ENCODE measurements around the gene USP22. TPM values are rescaled to one million over a fixed set of nuclear protein-coding genes. Genes with fewer than 3 reads are reported as not detected.

The USP22 gene
- total and polyA plus RNA-seq, 4 experiments from 2014 or later, result 14.4 to 140 (median 86.4) TPM

DNA sequence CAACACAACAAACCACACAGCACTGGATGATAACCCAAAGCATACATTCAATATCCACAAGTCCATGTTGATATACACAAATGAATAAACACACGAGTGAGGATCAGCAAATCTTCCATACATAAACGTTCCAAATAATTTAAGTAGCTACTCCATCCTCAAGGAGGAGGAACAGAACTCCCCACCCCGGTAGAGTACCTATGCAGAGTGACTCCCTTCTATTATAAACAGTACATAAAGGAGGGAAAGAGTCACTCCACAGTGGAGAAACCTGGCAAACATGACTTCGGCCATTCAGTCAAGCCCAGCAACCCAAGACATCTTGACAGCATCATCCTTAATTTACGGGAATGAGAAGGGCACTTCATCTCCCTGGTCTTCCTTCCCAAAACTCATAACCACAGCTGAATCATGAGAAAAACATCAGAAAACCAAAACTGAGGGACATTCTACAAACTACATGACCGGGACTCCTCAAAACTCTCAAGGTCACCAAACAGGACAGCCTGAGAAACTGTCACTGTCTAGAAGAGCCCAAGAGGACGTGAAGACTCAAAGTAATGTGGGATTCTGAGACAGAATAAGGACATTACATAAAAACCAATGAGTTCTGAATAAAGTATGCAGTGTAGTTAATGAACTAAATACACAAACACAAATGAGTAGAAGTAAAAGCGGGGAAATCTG, 5.6 kb downstream of the USP22 start:
- Histone ChIP-seq H3K4me3 (ENCODE audit: low read length in 2 of 2) (no peak overlapping the region), H3K27ac (ENCODE audit: low read depth, low read length) (no peak overlapping the region), H3K36me3 (ENCODE audit: insufficient read depth, low read length) (no peaks in the 10 kb centered on the region), H3K27me3 (ENCODE audit: insufficient read depth, low read length) (no peaks in the 10 kb centered on the region), H3K9me3 (ENCODE audit: control insufficient read depth in 1 of 2, low read length in 2 of 2) (no peaks in the 10 kb centered on the region), H3K4me1 (ENCODE audit: insufficient read depth, low read length) (peaks cover 75% of the 10 kb centered on the region)
- intact Hi-C loops (cut with micrococcal nuclease), result no loop called here
- POLR2A ChIA-PET (ENCODE audit: partially characterized antibody), result no interaction called here
- Mint-ChIP-seq H3K4me1 (peaks cover 52 to 96% (median 70%) of the 10 kb centered on the region in 4 donors), H3K27ac (peak overlapping the region in 5 of 7 donors; percentile 19 to 85 (median 71)), H3K36me3 (peaks cover 9 to 35% of the 10 kb centered on the region in 2 donors), H3K27me3 (no peaks in the 10 kb centered on the region), H3K9me3 (no peaks in the 10 kb centered on the region), H3K4me3 (peak overlapping the region in 5 of 8 donors; percentile 18 to 90 (median 22))
- CTCF ChIA-PET (ENCODE audit: partially characterized antibody), result interaction anchor here (0.6 to 1.5 kb wide), 4 partner anchors 13 to 476 kb away, joined by 3 to 4 read pairs (median 4); no protein-coding TSS in a partner anchor
- no peak for DNase-seq

DNA sequence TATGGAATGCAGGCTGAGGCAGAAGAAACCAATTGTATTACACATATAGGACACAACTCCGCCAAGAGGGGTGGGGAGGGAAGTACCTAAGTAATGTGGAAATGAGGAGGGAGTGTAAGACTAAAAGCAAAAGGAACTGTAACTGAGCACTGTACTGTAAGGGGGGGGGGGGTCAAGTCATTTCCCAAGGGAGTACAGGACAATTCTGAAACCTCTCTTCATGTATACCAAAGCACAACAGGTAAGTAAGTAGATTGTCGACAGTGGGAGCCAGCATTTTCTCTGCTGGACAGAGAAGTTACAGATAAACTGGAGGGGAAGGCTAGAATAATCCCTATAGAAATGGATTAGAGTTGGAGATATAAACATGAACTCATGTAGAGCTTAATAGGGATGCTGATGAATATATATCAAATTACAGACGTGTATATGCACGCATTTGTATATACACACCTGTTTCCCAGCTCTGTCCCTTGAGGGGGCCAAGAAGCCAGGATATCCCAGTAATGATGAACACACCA, 6.4 kb downstream of the USP22 start:
- H3K27ac Mint-ChIP-seq, result peak overlapping the region in 6 of 7 donors; percentile 22 to 95 (median 79)
- no peak overlapping the region for H3K4me3 ChIP-seq (ENCODE audit: low read length in 2 of 2)
- no peaks in the 10 kb centered on the region for H3K36me3 ChIP-seq (ENCODE audit: insufficient read depth, low read length)
- intact Hi-C loops (cut with micrococcal nuclease), result no loop called here
- H3K4me1 Mint-ChIP-seq, result peaks cover 56 to 96% (median 77%) of the 10 kb centered on the region in 4 donors
- no peaks in the 10 kb centered on the region for H3K9me3 Mint-ChIP-seq
- H3K4me1 ChIP-seq (ENCODE audit: insufficient read depth, low read length), result peaks cover 83% of the 10 kb centered on the region
- CTCF ChIA-PET (ENCODE audit: partially characterized antibody), result interaction anchor here (1.0 to 1.5 kb wide), 3 partner anchors 12 to 477 kb away, joined by 4 read pairs; no protein-coding TSS in a partner anchor
- H3K27me3 Mint-ChIP-seq, result no peaks in the 10 kb centered on the region
- H3K9me3 ChIP-seq (ENCODE audit: control insufficient read depth in 1 of 2, low read length in 2 of 2), result no peaks in the 10 kb centered on the region
- no peaks in the 10 kb centered on the region for H3K27me3 ChIP-seq (ENCODE audit: insufficient read depth, low read length)
- H3K36me3 Mint-ChIP-seq, result peaks cover 9 to 32% of the 10 kb centered on the region in 2 donors
- DNase-seq, result no peak
- POLR2A ChIA-PET (ENCODE audit: partially characterized antibody), result no interaction called here
- H3K27ac ChIP-seq (ENCODE audit: low read depth, low read length), result no peak overlapping the region
- H3K4me3 Mint-ChIP-seq, result peak overlapping the region in 7 of 8 donors; percentile 12 to 90 (median 25)

DNA sequence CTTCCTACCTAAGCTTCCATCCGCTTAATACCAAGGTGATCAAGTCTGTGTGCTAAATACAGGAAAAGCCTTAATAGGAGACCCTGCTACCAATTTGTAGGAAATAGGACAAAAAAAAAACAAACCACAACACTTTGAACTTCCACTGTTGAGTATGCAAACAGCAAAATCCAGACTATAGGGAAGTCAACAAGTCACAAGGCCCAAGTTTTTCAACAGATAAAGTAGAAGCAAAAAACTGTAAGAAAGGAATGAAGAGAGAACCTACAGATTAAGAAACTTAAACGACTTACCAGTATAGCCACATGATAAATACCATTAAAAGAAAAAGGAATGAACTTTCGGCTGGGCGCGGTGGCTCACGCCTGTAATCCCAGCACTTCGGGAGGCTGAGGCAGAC, 7.4 kb downstream of the USP22 start:
- Mint-ChIP-seq H3K27me3 (no peaks in the 10 kb centered on the region), H3K4me1 (peaks cover 53 to 94% (median 77%) of the 10 kb centered on the region in 4 donors), H3K9me3 (no peaks in the 10 kb centered on the region), H3K27ac (peak overlapping the region; percentile 0 to 95 (median 92)), H3K36me3 (peaks cover 9 to 29% of the 10 kb centered on the region in 2 donors), H3K4me3 (peak overlapping the region; percentile 40 to 90 (median 80))
- H3K27me3 ChIP-seq (ENCODE audit: insufficient read depth, low read length), result no peaks in the 10 kb centered on the region
- ChIA-PET CTCF (ENCODE audit: partially characterized antibody) (interaction anchor here (1.5 to 5.2 kb wide), 3 partner anchors 8 to 478 kb away, joined by 4 to 35 read pairs (median 5); partner anchors contain the start of gene USP22), POLR2A (ENCODE audit: partially characterized antibody) (interaction anchor here (1.0 to 2.0 kb wide), 2 partner anchors 8 to 21 kb away, joined by 3 to 22 read pairs; partner anchors contain the start of gene USP22)
- no peaks in the 10 kb centered on the region for H3K36me3 ChIP-seq (ENCODE audit: insufficient read depth, low read length)
- H3K27ac ChIP-seq (ENCODE audit: low read depth, low read length), result peak overlapping the region; percentile 49
- H3K4me1 ChIP-seq (ENCODE audit: insufficient read depth, low read length), result peaks cover 88% of the 10 kb centered on the region
- no peak for DNase-seq
- no peak overlapping the region for H3K4me3 ChIP-seq (ENCODE audit: low read length in 2 of 2)
- H3K9me3 ChIP-seq (ENCODE audit: control insufficient read depth in 1 of 2, low read length in 2 of 2), result no peaks in the 10 kb centered on the region
- intact Hi-C loops (cut with micrococcal nuclease), result no loop called here

DNA sequence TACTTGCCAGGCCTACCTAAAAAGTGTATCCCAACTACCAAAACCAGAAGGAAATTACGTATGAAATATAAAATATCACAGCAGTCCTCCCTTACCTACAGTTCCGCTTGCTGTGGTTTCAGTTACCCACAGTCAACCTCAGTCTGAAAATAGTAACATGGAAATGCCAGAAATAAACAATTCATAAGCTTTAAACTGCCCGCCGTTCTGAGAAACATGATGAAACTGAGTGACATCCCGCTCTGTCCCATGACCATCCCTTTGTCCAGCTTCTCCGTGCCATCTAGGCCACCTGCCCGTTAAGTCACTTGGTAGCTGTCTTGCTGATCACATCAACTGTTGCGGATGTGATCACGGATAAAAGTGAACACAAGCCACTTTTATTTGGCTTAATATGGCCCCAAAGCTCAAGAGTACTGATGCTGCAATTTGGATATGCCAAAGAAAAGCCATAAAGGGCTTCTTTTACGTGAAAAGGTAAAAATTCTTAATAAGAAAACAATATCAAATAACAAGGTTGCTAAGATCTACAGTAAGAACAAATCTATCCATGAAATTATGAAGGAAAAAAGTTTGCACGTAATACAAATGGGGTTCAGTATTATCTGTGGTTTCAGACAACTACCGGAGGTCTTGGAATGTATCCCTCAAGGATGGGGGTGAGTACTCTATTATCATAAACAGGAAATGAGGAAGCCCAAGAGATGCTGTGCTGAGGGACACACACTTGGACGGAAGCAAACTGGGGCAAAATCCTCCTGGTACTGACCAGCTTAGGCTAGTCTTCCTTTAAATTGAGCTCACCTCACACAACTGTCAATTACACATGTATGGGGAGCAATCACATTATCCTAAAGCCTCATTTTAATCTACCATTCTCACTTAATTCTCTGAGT, 8.2 kb downstream of the USP22 start:
- DNase-seq, result peak; percentile 54 to 68 (median 62)
- peaks cover 56 to 95% (median 78%) of the 10 kb centered on the region in 4 donors for H3K4me1 Mint-ChIP-seq
- Histone ChIP-seq H3K4me3 (ENCODE audit: low read length in 2 of 2) (peak overlapping the region; percentile 6 to 46), H3K9me3 (ENCODE audit: control insufficient read depth in 1 of 2, low read length in 2 of 2) (no peaks in the 10 kb centered on the region), H3K27me3 (ENCODE audit: insufficient read depth, low read length) (no peaks in the 10 kb centered on the region), H3K27ac (ENCODE audit: low read depth, low read length) (peak overlapping the region; percentile 49), H3K36me3 (ENCODE audit: insufficient read depth, low read length) (no peaks in the 10 kb centered on the region), H3K4me1 (ENCODE audit: insufficient read depth, low read length) (peaks cover 88% of the 10 kb centered on the region)
- peak overlapping the region; percentile 81 to 95 (median 92) for H3K27ac Mint-ChIP-seq
- H3K27me3 Mint-ChIP-seq, result no peaks in the 10 kb centered on the region
- H3K9me3 Mint-ChIP-seq, result no peaks in the 10 kb centered on the region
- H3K4me3 Mint-ChIP-seq, result peak overlapping the region; percentile 68 to 90 (median 84)
- CTCF ChIA-PET (ENCODE audit: partially characterized antibody), result interaction anchor here (1.1 to 5.2 kb wide), 3 partner anchors 9 to 422 kb away, joined by 3 to 35 read pairs (median 5); partner anchors contain the start of gene USP22
- POLR2A ChIA-PET (ENCODE audit: partially characterized antibody), result interaction anchor here (1.0 to 2.0 kb wide), 4 partner anchors 8 to 35 kb away, joined by 3 to 22 read pairs (median 5); partner anchors contain the start of gene USP22
- peaks cover 9 to 31% of the 10 kb centered on the region in 2 donors for H3K36me3 Mint-ChIP-seq
- intact Hi-C loops (cut with micrococcal nuclease), result loop anchor here (1.0 kb wide), 1 partner anchor 9 kb away; the partner anchor contains the start of gene USP22

DNA sequence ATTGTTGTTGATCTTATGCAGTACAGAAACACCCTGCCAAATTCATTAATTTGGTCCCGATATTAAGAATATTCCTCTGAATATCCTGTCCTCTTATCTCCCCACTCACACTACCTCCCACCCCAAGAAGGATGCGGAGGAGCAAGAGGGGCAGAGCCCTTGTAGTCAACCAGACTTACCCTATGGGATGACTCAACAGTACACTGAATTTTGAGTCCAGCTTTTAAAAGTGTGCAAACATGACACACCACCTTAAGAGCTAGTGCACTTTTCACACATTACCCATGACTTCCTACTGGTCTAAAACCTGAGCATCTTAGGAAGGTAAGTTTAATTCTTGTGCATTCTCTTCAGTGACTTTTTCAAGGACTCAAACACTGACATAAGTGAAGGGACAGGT, 9.5 kb downstream of the USP22 start:
- Histone ChIP-seq H3K27me3 (ENCODE audit: insufficient read depth, low read length) (no peaks in the 10 kb centered on the region), H3K9me3 (ENCODE audit: control insufficient read depth in 1 of 2, low read length in 2 of 2) (no peaks in the 10 kb centered on the region), H3K36me3 (ENCODE audit: insufficient read depth, low read length) (peaks cover 2% of the 10 kb centered on the region), H3K4me3 (ENCODE audit: low read length in 2 of 2) (no peak overlapping the region), H3K27ac (ENCODE audit: low read depth, low read length) (no peak overlapping the region), H3K4me1 (ENCODE audit: insufficient read depth, low read length) (peaks cover 91% of the 10 kb centered on the region)
- intact Hi-C loops (cut with micrococcal nuclease), result no loop called here
- POLR2A ChIA-PET (ENCODE audit: partially characterized antibody), result interaction anchor here (1.8 to 2.0 kb wide), 2 partner anchors 10 kb away, joined by 9 to 22 read pairs; partner anchors contain the start of gene USP22
- no peak for DNase-seq
- Mint-ChIP-seq H3K4me3 (peak overlapping the region in 6 of 8 donors; percentile 21 to 87 (median 70)), H3K27me3 (no peaks in the 10 kb centered on the region), H3K4me1 (peaks cover 65 to 96% (median 81%) of the 10 kb centered on the region in 4 donors), H3K27ac (peak overlapping the region in 5 of 7 donors; percentile 42 to 92 (median 81)), H3K9me3 (no peaks in the 10 kb centered on the region), H3K36me3 (peaks cover 10 to 35% of the 10 kb centered on the region in 2 donors)
- CTCF ChIA-PET (ENCODE audit: partially characterized antibody), result interaction anchor here (1.1 to 5.2 kb wide), 3 partner anchors 10 to 423 kb away, joined by 3 to 35 read pairs (median 5); partner anchors contain the start of gene USP22

DNA sequence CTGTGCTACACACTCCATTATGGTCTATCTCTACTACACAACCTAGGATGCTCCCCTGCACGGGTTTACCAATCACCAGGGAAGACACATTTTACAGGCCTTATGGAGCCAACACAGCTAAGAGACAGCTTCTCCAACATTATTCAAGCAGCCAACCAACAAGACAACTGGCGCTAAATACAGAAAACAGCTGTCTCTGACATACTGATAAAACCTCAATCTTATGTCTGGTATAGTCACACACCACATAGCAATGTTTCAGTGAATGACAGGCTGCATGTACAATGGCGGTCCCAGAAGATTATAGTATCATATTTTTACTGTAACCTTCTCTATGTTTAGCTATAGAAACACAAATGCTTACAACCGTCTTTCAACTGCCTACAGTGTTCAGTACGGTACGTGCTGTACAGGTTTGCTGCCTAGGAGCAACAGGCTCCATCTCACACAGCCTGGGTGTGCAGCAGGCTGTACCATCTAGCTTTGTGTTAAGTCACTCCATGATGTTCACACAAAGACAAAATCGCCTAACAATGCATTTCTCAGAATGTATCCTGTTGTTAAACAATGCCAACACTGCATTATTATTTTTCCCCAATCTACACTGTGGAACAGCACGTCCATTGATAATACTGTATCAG, 10.9 kb downstream of the USP22 start:
- peak overlapping the region in 3 of 7 donors; percentile 35 to 61 (median 41) for H3K27ac Mint-ChIP-seq
- CTCF ChIA-PET (ENCODE audit: partially characterized antibody), result interaction anchor here (1.1 to 5.2 kb wide), 4 partner anchors 8 to 39 kb away, joined by 4 to 35 read pairs (median 4); partner anchors contain the start of gene USP22

More for the DNA sequence above, 10.9 kb downstream of the USP22 start:
- H3K27ac ChIP-seq (ENCODE audit: low read depth, low read length), result no peak overlapping the region
- H3K4me3 ChIP-seq (ENCODE audit: low read length in 2 of 2), result no peak overlapping the region
- no peaks in the 10 kb centered on the region for H3K27me3 ChIP-seq (ENCODE audit: insufficient read depth, low read length)
- no peaks in the 10 kb centered on the region for H3K9me3 ChIP-seq (ENCODE audit: control insufficient read depth in 1 of 2, low read length in 2 of 2)
- Mint-ChIP-seq H3K36me3 (peaks cover 17 to 39% of the 10 kb centered on the region in 2 donors), H3K4me3 (peak overlapping the region in 3 of 8 donors; percentile 4 to 37 (median 28)), H3K4me1 (peaks cover 60 to 86% (median 74%) of the 10 kb centered on the region in 4 donors), H3K9me3 (no peaks in the 10 kb centered on the region), H3K27me3 (no peaks in the 10 kb centered on the region)
- peaks cover 15% of the 10 kb centered on the region for H3K36me3 ChIP-seq (ENCODE audit: insufficient read depth, low read length)
- no peak for DNase-seq
- intact Hi-C loops (cut with micrococcal nuclease), result no loop called here
- POLR2A ChIA-PET (ENCODE audit: partially characterized antibody), result interaction anchor here (1.8 kb wide), 1 partner anchor 11 kb away, joined by 9 read pairs; the partner anchor contains the start of gene USP22
- H3K4me1 ChIP-seq (ENCODE audit: insufficient read depth, low read length), result peaks cover 81% of the 10 kb centered on the region
